Lower leg skin (tissue), 3 donors: ENCODE results near the gene ARHGAP45.

Experiments used
- POLR2A ChIP-seq, 2 donors: fragments of 450-650 bp; IDR thresholded peaks; one replicate each; pipeline ENCODE4 v1.6.1; 2016 to 2017; ENCODE audit warnings: antibody characterized with exemption in 2 of 2, mild to moderate bottlenecking in 1 of 2, moderate library complexity in 1 of 2
- TF ChIP-seq, protein P1 (sequence below), 3 donors: fragments of 450-650 bp; IDR thresholded peaks; one replicate each; pipeline ENCODE4 v1.5.1; 2016; ENCODE audit warnings: antibody characterized with exemption in 3 of 3, mild to moderate bottlenecking in 3 of 3, moderate library complexity in 2 of 3

DNA sequence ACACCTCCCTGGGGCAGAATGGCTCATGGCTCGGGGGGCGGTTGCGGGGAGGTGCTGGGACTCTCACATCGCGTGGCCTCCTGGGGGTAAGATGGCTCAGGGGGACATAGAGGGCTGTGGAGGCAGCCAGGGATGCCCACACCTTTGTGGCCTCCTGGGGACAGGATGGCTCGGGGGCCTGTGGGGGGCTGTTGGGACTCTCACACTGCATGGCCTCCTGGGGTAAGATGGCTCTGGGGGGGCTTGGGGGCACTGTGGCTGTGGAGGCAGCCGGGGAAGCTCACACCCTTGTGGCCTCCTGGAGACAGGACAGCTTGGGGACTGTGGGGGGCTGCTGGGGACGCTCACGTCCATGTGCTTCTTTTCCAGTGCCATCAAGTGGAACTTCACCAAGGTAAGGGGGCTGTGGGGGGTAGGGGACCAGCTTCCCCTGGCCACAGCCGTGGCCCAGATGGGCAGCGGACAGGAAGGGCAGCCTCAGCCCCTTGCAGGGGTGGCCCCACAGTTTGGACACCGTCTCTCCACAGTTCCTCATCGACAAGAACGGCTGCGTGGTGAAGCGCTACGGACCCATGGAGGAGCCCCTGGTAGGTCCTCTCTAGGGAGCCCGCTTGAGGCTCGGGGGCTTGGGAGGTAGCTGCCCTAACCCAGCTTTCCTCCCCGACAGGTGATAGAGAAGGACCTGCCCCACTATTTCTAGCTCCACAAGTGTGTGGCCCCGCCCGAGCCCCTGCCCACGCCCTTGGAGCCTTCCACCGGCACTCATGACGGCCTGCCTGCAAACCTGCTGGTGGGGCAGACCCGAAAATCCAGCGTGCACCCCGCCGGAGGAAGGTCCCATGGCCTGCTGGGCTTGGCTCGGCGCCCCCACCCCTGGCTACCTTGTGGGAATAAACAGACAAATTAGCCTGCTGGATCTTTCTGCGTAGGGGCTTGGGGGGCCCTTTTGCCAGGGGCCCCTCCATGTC lies 39.2 kb downstream of the ARHGAP45 start:
- TF ChIP-seq, protein P1, sequence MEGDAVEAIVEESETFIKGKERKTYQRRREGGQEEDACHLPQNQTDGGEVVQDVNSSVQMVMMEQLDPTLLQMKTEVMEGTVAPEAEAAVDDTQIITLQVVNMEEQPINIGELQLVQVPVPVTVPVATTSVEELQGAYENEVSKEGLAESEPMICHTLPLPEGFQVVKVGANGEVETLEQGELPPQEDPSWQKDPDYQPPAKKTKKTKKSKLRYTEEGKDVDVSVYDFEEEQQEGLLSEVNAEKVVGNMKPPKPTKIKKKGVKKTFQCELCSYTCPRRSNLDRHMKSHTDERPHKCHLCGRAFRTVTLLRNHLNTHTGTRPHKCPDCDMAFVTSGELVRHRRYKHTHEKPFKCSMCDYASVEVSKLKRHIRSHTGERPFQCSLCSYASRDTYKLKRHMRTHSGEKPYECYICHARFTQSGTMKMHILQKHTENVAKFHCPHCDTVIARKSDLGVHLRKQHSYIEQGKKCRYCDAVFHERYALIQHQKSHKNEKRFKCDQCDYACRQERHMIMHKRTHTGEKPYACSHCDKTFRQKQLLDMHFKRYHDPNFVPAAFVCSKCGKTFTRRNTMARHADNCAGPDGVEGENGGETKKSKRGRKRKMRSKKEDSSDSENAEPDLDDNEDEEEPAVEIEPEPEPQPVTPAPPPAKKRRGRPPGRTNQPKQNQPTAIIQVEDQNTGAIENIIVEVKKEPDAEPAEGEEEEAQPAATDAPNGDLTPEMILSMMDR (IDR thresholded peaks at IDR 0.05): no peak
- TF ChIP-seq POLR2A (IDR thresholded peaks at IDR 0.05): no peak
